HCT116 (cell line): ENCODE data around the gene ALG2. TPM values are rescaled to one million over a fixed set of nuclear protein-coding genes. Genes with fewer than 3 reads are reported as not detected.

Experiments used
- ATAC-seq: fragments of 200-7000 bp; cut with Tn5 transposase; 2 replicates; pipeline ENCODE4 v1.9.1; 2020; ENCODE audit warnings: mild to moderate bottlenecking, moderate library complexity
- BruUV-seq: library from RNA; stranded (reverse); fragments of 400-500 nt; replicated peaks from 2 replicates; lab custom pipeline; 2021; lab: Mats Ljungman, UMichigan
- CTCF ChIA-PET: fragments of 300-600 bp; sonication (Branson Sonifier 250); formaldehyde crosslinking; loops from one replicate; lab custom pipeline; 2021; ENCODE audit warnings: antibody characterized with exemption; lab: Charles Lee
- POLR2A ChIA-PET: fragments of 300-600, 350-600 bp; sonication (Branson Sonifier 250); formaldehyde crosslinking; loops from one replicate; lab custom pipeline; 2021; ENCODE audit warnings: antibody characterized with exemption; lab: Charles Lee
- RAD21 ChIA-PET, 2 experiments: fragments of 300-600 bp; sonication (Branson Sonifier 250); formaldehyde crosslinking; loops; one replicate each; lab custom pipeline; 2023; ENCODE audit warnings: low total read pairs in 2 of 2; ENCODE audit not compliant: uncharacterized antibody in 2 of 2, unreplicated experiment in 2 of 2, low non-redundant PET in 1 of 2; lab: Charles Lee
- DNase-seq: peaks from one replicate; pipeline ENCODE4 v3.0.0-alpha.2; 2010; ENCODE audit warnings: low read depth, low spot score
- H2AFZ ChIP-seq: fragments of 200-600 bp; shearing (Covaris generic), sonication (generic); 2 replicates; pipeline ENCODE4 v1.6.1; 2017; ENCODE audit warnings: low read depth, mixed run types, mixed read lengths, antibody characterized with exemption, low read length; ENCODE audit not compliant: poor library complexity, severe bottlenecking
- H3K27ac ChIP-seq: 2 replicates; pipeline ENCODE4 v1.5.1; 2012; ENCODE audit warnings: low read depth, low read length
- H3K27me3 ChIP-seq: fragments of 200-600 bp; sonication (generic); 2 replicates; pipeline ENCODE4 v1.6.1; 2016; ENCODE audit warnings: mixed run types, low read length, mixed read lengths; ENCODE audit not compliant: insufficient read depth
- H3K36me3 ChIP-seq, 2 experiments: fragments of 200-500 bp in 1 of 2; fragments of 200-600 bp in 1 of 2; sonication (Bioruptor generic) in 1 of 2; sonication (generic) in 1 of 2; 2 replicates each; pipeline versions ENCODE4 v1.5.1 to v1.6.1; 2014 to 2016; ENCODE audit warnings: low read length in 2 of 2, inconsistent platforms in 1 of 2, mixed read lengths in 1 of 2, mixed run types in 1 of 2; ENCODE audit not compliant: insufficient read depth in 2 of 2, control insufficient read depth in 1 of 2
- H3K4me1 ChIP-seq, 2 experiments: fragments of 200-600 bp in 1 of 2; sonication (generic) in 1 of 2; 2 replicates each; pipeline versions ENCODE4 v1.5.1 to v1.6.1; 2012 to 2017; ENCODE audit warnings: low read length in 2 of 2, inconsistent platforms in 1 of 2, mild to moderate bottlenecking in 1 of 2, mixed read lengths in 1 of 2, mixed run types in 1 of 2, moderate library complexity in 1 of 2; ENCODE audit not compliant: insufficient read depth in 2 of 2, control insufficient read depth in 1 of 2
- H3K4me2 ChIP-seq: fragments of 200-600 bp; sonication (generic); 2 replicates; pipeline ENCODE4 v1.6.1; 2017; ENCODE audit warnings: mixed run types, low read length, mixed read lengths
- H3K4me3 ChIP-seq, 2 experiments: fragments of 200-600 bp in 1 of 2; sonication (generic) in 1 of 2; replicated peaks in 1 of 2; 2 replicates each; pipeline ENCODE4 v1.5.1; 2011 to 2016; ENCODE audit warnings: low read length in 2 of 2, control low read depth in 1 of 2, low read depth in 1 of 2, mild to moderate bottlenecking in 1 of 2, mixed read lengths in 1 of 2, mixed run types in 1 of 2
- H3K79me2 ChIP-seq: fragments of 200-600 bp; sonication (generic); 2 replicates; pipeline ENCODE4 v1.6.1; 2017; ENCODE audit warnings: mild to moderate bottlenecking, mixed run types, low read length, moderate library complexity, mixed read lengths; ENCODE audit not compliant: insufficient read depth
- H3K9ac ChIP-seq: fragments of 200-600 bp; sonication (generic); 2 replicates; pipeline ENCODE4 v1.6.1; 2016; ENCODE audit warnings: low read length, mixed read lengths
- H3K9me2 ChIP-seq: fragments of 200-600 bp; sonication (generic), shearing (Covaris generic); 2 replicates; pipeline ENCODE4 v1.6.1; 2017; ENCODE audit warnings: mixed run types, mild to moderate bottlenecking, moderate library complexity; ENCODE audit not compliant: insufficient read depth
- H3K9me3 ChIP-seq, 2 experiments: fragments of 200-500 bp in 1 of 2; fragments of 200-600 bp in 1 of 2; sonication (Bioruptor generic) in 1 of 2; sonication (generic) in 1 of 2; 2 replicates each; pipeline ENCODE4 v1.6.1; 2014 to 2017; ENCODE audit warnings: low read length in 2 of 2, mixed read lengths in 2 of 2, inconsistent platforms in 1 of 2, low read depth in 1 of 2, mild to moderate bottlenecking in 1 of 2, mixed run types in 1 of 2, moderate library complexity in 1 of 2; ENCODE audit not compliant: control insufficient read depth in 1 of 2, insufficient read depth in 1 of 2
- H4K20me1 ChIP-seq: fragments of 200-600 bp; sonication (generic), shearing (Covaris generic); 2 replicates; pipeline ENCODE4 v1.6.1; 2017; ENCODE audit warnings: mixed run types, mild to moderate bottlenecking, moderate library complexity; ENCODE audit not compliant: insufficient read depth
- CBX3 ChIP-seq: IDR thresholded peaks from 2 replicates; pipeline ENCODE4 v1.6.1; 2012; ENCODE audit warnings: low read depth
- CEBPB ChIP-seq: IDR thresholded peaks from 2 replicates; pipeline ENCODE4 v1.6.1; 2012; ENCODE audit warnings: low read depth
- CTCF ChIP-seq, 3 experiments: fragments of 200-600 bp in 1 of 3; sonication (generic) in 1 of 3; IDR thresholded peaks in 2 of 3; conservative IDR thresholded peaks in 1 of 3; 2 replicates each; pipeline ENCODE4 v1.5.1; 2012 to 2017; ENCODE audit warnings: low read depth in 2 of 3, low read length in 2 of 3, antibody characterized with exemption in 1 of 3, borderline replicate concordance in 1 of 3, control low read depth in 1 of 3, mild to moderate bottlenecking in 1 of 3, mixed read lengths in 1 of 3, mixed run types in 1 of 3, moderate library complexity in 1 of 3; ENCODE audit not compliant: insufficient read depth in 1 of 3
- EGR1 ChIP-seq: IDR thresholded peaks from 2 replicates; pipeline ENCODE4 v1.6.1; 2012; ENCODE audit warnings: low read depth
- ELF1 ChIP-seq: IDR thresholded peaks from 2 replicates; pipeline ENCODE4 v1.6.1; 2012; ENCODE audit warnings: low read depth, borderline replicate concordance
- EZH2 ChIP-seq: fragments of 200-600 bp; sonication (generic); IDR thresholded peaks from 2 replicates; pipeline ENCODE4 v1.6.1; 2017; ENCODE audit warnings: antibody characterized with exemption, mixed run types
- EZH2phosphoT487 ChIP-seq: fragments of 200-600 bp; IDR thresholded peaks from 2 replicates; pipeline ENCODE4 v1.6.1; 2018; ENCODE audit warnings: antibody characterized with exemption, borderline replicate concordance
- FOSL1 ChIP-seq: IDR thresholded peaks from 2 replicates; pipeline ENCODE4 v1.6.1; 2012; ENCODE audit warnings: low read depth
- JUND ChIP-seq: IDR thresholded peaks from 2 replicates; pipeline ENCODE4 v1.6.1; 2012
- MAX ChIP-seq: IDR thresholded peaks from 2 replicates; pipeline ENCODE4 v1.6.1; 2012
- POLR2A ChIP-seq: IDR thresholded peaks from 2 replicates; pipeline ENCODE4 v1.7.0; 2011; ENCODE audit warnings: borderline replicate concordance; ENCODE audit not compliant: insufficient read depth, insufficient read length; ENCODE audit errors: extremely low read depth
- POLR2AphosphoS5 ChIP-seq: IDR thresholded peaks from 2 replicates; pipeline ENCODE4 v1.6.1; 2011; ENCODE audit warnings: mild to moderate bottlenecking, low read depth, low read length, moderate library complexity
- TCF7L2 ChIP-seq: IDR thresholded peaks from 2 replicates; pipeline ENCODE4 v1.7.0; 2011; ENCODE audit warnings: borderline replicate concordance, inconsistent platforms; ENCODE audit not compliant: insufficient read depth, insufficient read length; ENCODE audit errors: extremely low read depth
- YY1 ChIP-seq: IDR thresholded peaks from 2 replicates; pipeline ENCODE4 v1.6.1; 2011; ENCODE audit warnings: low read length, low read depth, moderate library complexity, mild to moderate bottlenecking; ENCODE audit not compliant: insufficient replicate concordance; ENCODE audit errors: extremely low read depth
- ZBTB33 ChIP-seq: IDR thresholded peaks from 2 replicates; pipeline ENCODE4 v1.6.1; 2011; ENCODE audit warnings: mild to moderate bottlenecking, low read length, moderate library complexity; ENCODE audit not compliant: insufficient replicate concordance; ENCODE audit errors: extremely low read depth
- ZFX ChIP-seq: fragments of 450-650 bp; IDR thresholded peaks from 2 replicates; pipeline ENCODE4 v1.6.1; 2017
- ZNF274 ChIP-seq: fragments of 200-500 bp; sonication (Bioruptor generic); IDR thresholded peaks from 2 replicates; pipeline ENCODE4 v1.6.1; 2014; ENCODE audit warnings: mild to moderate bottlenecking, low read depth, low read length, inconsistent platforms
- intact Hi-C: fragments of 100-400 bp; cut with micrococcal nuclease; formaldehyde crosslinking; loops from 2 replicates; pipeline ENCODE4 v1.10.0; 2022
- total RNA-seq: library from RNA; stranded (reverse); gene quantifications from one replicate; pipeline ENCODE4 v1.2.1, GENCODE V29; 2021; ENCODE audit not compliant: unreplicated experiment
- TF ChIP-seq, protein P1 (sequence below): IDR thresholded peaks from 2 replicates; pipeline ENCODE4 v1.6.1; 2012; ENCODE audit warnings: low read depth

The ALG2 gene
- total RNA-seq, 1 experiment from 2014 or later = 27.9 TPM

- no peak for TF ChIP-seq CEBPB
- no peak for TF ChIP-seq ZFX
- no peak for TF ChIP-seq ZNF274
Observed at GRCh38 chr9:99187311-99187710, 34.4 kb downstream of the ALG2 start (continued).

GRCh38 chr9:99185934-99186333 is 35.8 kb downstream of the ALG2 start:
- H3K9me3 ChIP-seq = no peaks in the 10 kb centered on the region
- no peak overlapping the region for H3K4me2 ChIP-seq
- peaks cover 6% of the 10 kb centered on the region; the same call in 1 of the 2 replicates for H3K27me3 ChIP-seq
- no peak overlapping the region for H2AFZ ChIP-seq
- ChIA-PET CTCF (interaction anchor here (2.1 kb wide), 1 partner anchor 1139 kb away, joined by 4 read pairs; no protein-coding TSS in a partner anchor), RAD21 (interaction anchor here in 1 of 2 experiments (1.0 kb wide), 1 partner anchor 47 kb away, joined by 3 read pairs; no protein-coding TSS in a partner anchor), POLR2A (interaction anchor here (0.6 kb wide), 1 partner anchor 10 kb away, joined by 3 read pairs; no protein-coding TSS in a partner anchor)
- no peaks in the 10 kb centered on the region for H3K36me3 ChIP-seq
- no peaks in the 10 kb centered on the region for H3K79me2 ChIP-seq
- no peak overlapping the region for H3K27ac ChIP-seq
- no peaks in the 10 kb centered on the region for H3K9me2 ChIP-seq
- H3K9ac ChIP-seq = no peak overlapping the region
- peaks cover 0 to 4% of the 10 kb centered on the region in 2 experiments; a peak in 1 of 4 replicates for H3K4me1 ChIP-seq
- no peak overlapping the region for H3K4me3 ChIP-seq
- no peak for ATAC-seq
- BruUV-seq = no TSS peak
- H4K20me1 ChIP-seq = no peaks in the 10 kb centered on the region
- DNase-seq = no peak
- intact Hi-C loops = loop anchor here (10.0 kb wide), 3 partner anchors 619 to 1039 kb away; no protein-coding TSS in a partner anchor
- TF ChIP-seq ZNF274 (no peak), EGR1 (no peak), MAX (no peak), CBX3 (no peak), POLR2A (no peak), EZH2phosphoT487 (no peak), JUND (no peak), CTCF (IDR thresholded peaks at IDR 0.05 in 2 of 3, conservative IDR thresholded peaks at IDR 0.05 in 1 of 3; ENCODE audit: borderline replicate concordance in 1 of 3, insufficient read depth in 1 of 3, low read depth in 2 of 3, low read length in 2 of 3) (no peak), CEBPB (no peak), YY1 (no peak), ELF1 (no peak), TCF7L2 (no peak), ZBTB33 (no peak), POLR2AphosphoS5 (no peak), FOSL1 (no peak), ZFX (no peak), EZH2 (no peak)
- TF ChIP-seq, protein P1, sequence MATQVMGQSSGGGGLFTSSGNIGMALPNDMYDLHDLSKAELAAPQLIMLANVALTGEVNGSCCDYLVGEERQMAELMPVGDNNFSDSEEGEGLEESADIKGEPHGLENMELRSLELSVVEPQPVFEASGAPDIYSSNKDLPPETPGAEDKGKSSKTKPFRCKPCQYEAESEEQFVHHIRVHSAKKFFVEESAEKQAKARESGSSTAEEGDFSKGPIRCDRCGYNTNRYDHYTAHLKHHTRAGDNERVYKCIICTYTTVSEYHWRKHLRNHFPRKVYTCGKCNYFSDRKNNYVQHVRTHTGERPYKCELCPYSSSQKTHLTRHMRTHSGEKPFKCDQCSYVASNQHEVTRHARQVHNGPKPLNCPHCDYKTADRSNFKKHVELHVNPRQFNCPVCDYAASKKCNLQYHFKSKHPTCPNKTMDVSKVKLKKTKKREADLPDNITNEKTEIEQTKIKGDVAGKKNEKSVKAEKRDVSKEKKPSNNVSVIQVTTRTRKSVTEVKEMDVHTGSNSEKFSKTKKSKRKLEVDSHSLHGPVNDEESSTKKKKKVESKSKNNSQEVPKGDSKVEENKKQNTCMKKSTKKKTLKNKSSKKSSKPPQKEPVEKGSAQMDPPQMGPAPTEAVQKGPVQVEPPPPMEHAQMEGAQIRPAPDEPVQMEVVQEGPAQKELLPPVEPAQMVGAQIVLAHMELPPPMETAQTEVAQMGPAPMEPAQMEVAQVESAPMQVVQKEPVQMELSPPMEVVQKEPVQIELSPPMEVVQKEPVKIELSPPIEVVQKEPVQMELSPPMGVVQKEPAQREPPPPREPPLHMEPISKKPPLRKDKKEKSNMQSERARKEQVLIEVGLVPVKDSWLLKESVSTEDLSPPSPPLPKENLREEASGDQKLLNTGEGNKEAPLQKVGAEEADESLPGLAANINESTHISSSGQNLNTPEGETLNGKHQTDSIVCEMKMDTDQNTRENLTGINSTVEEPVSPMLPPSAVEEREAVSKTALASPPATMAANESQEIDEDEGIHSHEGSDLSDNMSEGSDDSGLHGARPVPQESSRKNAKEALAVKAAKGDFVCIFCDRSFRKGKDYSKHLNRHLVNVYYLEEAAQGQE = no peak
